Activated naive CD8-positive, alpha-beta T cell treated with anti-CD3 and anti-CD28 coated beads, Interleukin-2, amount 50 U/mL, for 24 hours (primary cell): Measurements from ENCODE around the gene KIF12.

ENCODE experiments used
- ATAC-seq: fragments of 150-1000 bp; cut with Tn5 transposase; one replicate; pipeline ENCODE4 v1.10.0; 2021
- DNase-seq: peaks from one replicate; pipeline ENCODE4 v3.0.0; 2021
- H3K27ac Mint-ChIP-seq: one replicate; pipeline ENCODE4 v1.8.0; 2021; ENCODE audit warnings: mild to moderate bottlenecking, mixed read lengths
- H3K27me3 Mint-ChIP-seq: one replicate; pipeline ENCODE4 v1.8.0; 2021; ENCODE audit warnings: mixed read lengths
- H3K36me3 Mint-ChIP-seq: one replicate; pipeline ENCODE4 v1.8.0; 2021; ENCODE audit warnings: low read depth, mixed read lengths
- H3K4me1 Mint-ChIP-seq: one replicate; pipeline ENCODE4 v1.8.0; 2021; ENCODE audit warnings: mixed read lengths
- H3K4me3 Mint-ChIP-seq: one replicate; pipeline ENCODE4 v1.8.0; 2021; ENCODE audit warnings: mild to moderate bottlenecking, moderate library complexity, mixed read lengths
- H3K9me3 Mint-ChIP-seq: one replicate; pipeline ENCODE4 v1.8.0; 2021; ENCODE audit warnings: mixed read lengths

KIF12 gene

GRCh38 chr9:114098936-114099668 is at the start of gene KIF12:
TSS of gene KIF12 (minus strand) at chr9:114099292. CDS start at chr9:114099276, 16 bp downstream.
- Mint-ChIP-seq H3K36me3 (no peaks in the 10 kb centered on the region), H3K27me3 (peaks cover 34% of the 10 kb centered on the region), H3K4me3 (no peak within 1 kb of the TSS), H3K27ac (no peak within 1 kb of the TSS), H3K4me1 (peaks cover 7% of the 10 kb centered on the region), H3K9me3 (peaks cover 7% of the 10 kb centered on the region)
- ATAC-seq (no peak), DNase-seq (no peak)

GRCh38 chr9:114146735-114147134 is 47.6 kb upstream of the KIF12 start:
- Mint-ChIP-seq H3K36me3 (no peaks in the 10 kb centered on the region), H3K9me3 (no peaks in the 10 kb centered on the region), H3K4me3 (no peak overlapping the region), H3K27ac (no peak overlapping the region), H3K4me1 (no peaks in the 10 kb centered on the region), H3K27me3 (peaks cover 24% of the 10 kb centered on the region)
- ATAC-seq, result no peak
- DNase-seq, result no peak

GRCh38 chr9:114143234-114143633 is 44.1 kb upstream of the KIF12 start:
- H3K27ac Mint-ChIP-seq, result no peak overlapping the region
- no peaks in the 10 kb centered on the region for H3K36me3 Mint-ChIP-seq
- peaks cover 6% of the 10 kb centered on the region for H3K27me3 Mint-ChIP-seq
- H3K9me3 Mint-ChIP-seq, result no peaks in the 10 kb centered on the region
- no peak overlapping the region for H3K4me3 Mint-ChIP-seq
- H3K4me1 Mint-ChIP-seq, result no peaks in the 10 kb centered on the region
- ATAC-seq, result no peak
- DNase-seq, result no peak

GRCh38 chr9:114141553-114142402 is 42.7 kb upstream of the KIF12 start:
- no peak overlapping the region for H3K27ac Mint-ChIP-seq
- no peaks in the 10 kb centered on the region for H3K36me3 Mint-ChIP-seq
- no peaks in the 10 kb centered on the region for H3K9me3 Mint-ChIP-seq
- H3K27me3 Mint-ChIP-seq, result peaks cover 2% of the 10 kb centered on the region
- no peaks in the 10 kb centered on the region for H3K4me1 Mint-ChIP-seq
- no peak overlapping the region for H3K4me3 Mint-ChIP-seq
- ATAC-seq (no peak), DNase-seq (no peak)

GRCh38 chr9:114140850-114141249 is 41.8 kb upstream of the KIF12 start:
- ATAC-seq, result no peak
- DNase-seq, result no peak
- no peaks in the 10 kb centered on the region for H3K9me3 Mint-ChIP-seq
- no peaks in the 10 kb centered on the region for H3K4me1 Mint-ChIP-seq
- no peak overlapping the region for H3K4me3 Mint-ChIP-seq
- peaks cover 2% of the 10 kb centered on the region for H3K27me3 Mint-ChIP-seq
- H3K27ac Mint-ChIP-seq, result no peak overlapping the region
- no peaks in the 10 kb centered on the region for H3K36me3 Mint-ChIP-seq

GRCh38 chr9:114140401-114140800 is 41.3 kb upstream of the KIF12 start:
- Mint-ChIP-seq H3K9me3 (no peaks in the 10 kb centered on the region), H3K27ac (no peak overlapping the region), H3K27me3 (peaks cover 4% of the 10 kb centered on the region)

GRCh38 chr9:114139071-114139470 is 40.0 kb upstream of the KIF12 start:
- DNase-seq, result no peak
- no peaks in the 10 kb centered on the region for H3K36me3 Mint-ChIP-seq
- ATAC-seq, result no peak
- no peak overlapping the region for H3K27ac Mint-ChIP-seq
- peaks cover 8% of the 10 kb centered on the region for H3K27me3 Mint-ChIP-seq
- H3K9me3 Mint-ChIP-seq, result no peaks in the 10 kb centered on the region
- no peaks in the 10 kb centered on the region for H3K4me1 Mint-ChIP-seq
- H3K4me3 Mint-ChIP-seq, result no peak overlapping the region

More at GRCh38 chr9:114140401-114140800, 41.3 kb upstream of the KIF12 start:
- Mint-ChIP-seq H3K4me3 (no peak overlapping the region), H3K36me3 (no peaks in the 10 kb centered on the region), H3K4me1 (no peaks in the 10 kb centered on the region)
- no peak for DNase-seq
- no peak for ATAC-seq

GRCh38 chr9:114138552-114138971 is 39.5 kb upstream of the KIF12 start:
- Mint-ChIP-seq H3K4me3 (no peak overlapping the region), H3K27me3 (peaks cover 12% of the 10 kb centered on the region), H3K36me3 (no peaks in the 10 kb centered on the region), H3K9me3 (no peaks in the 10 kb centered on the region), H3K4me1 (no peaks in the 10 kb centered on the region), H3K27ac (no peak overlapping the region)
- DNase-seq, result no peak
- no peak for ATAC-seq

- Mint-ChIP-seq H3K27ac (no peak overlapping the region), H3K36me3 (no peaks in the 10 kb centered on the region), H3K4me3 (no peak overlapping the region), H3K9me3 (no peaks in the 10 kb centered on the region), H3K27me3 (peaks cover 13% of the 10 kb centered on the region), H3K4me1 (no peaks in the 10 kb centered on the region)
- ATAC-seq (no peak), DNase-seq (no peak)
These were observed 38.7 kb upstream of the KIF12 start for GRCh38 chr9:114137831-114138230.

- no peak for DNase-seq
- no peak for ATAC-seq
- Mint-ChIP-seq H3K4me3 (no peak overlapping the region), H3K36me3 (no peaks in the 10 kb centered on the region), H3K27me3 (peaks cover 13% of the 10 kb centered on the region), H3K27ac (no peak overlapping the region), H3K9me3 (no peaks in the 10 kb centered on the region), H3K4me1 (no peaks in the 10 kb centered on the region)
These were observed 35.8 kb upstream of the KIF12 start for GRCh38 chr9:114134827-114135396.

GRCh38 chr9:114132550-114132918 is 33.4 kb upstream of the KIF12 start:
- no peak overlapping the region for H3K4me3 Mint-ChIP-seq
- H3K36me3 Mint-ChIP-seq, result no peaks in the 10 kb centered on the region

GRCh38 chr9:114131808-114132549 is 32.9 kb upstream of the KIF12 start:
- no peak overlapping the region for H3K27ac Mint-ChIP-seq
- H3K4me3 Mint-ChIP-seq, result no peak overlapping the region
- no peaks in the 10 kb centered on the region for H3K36me3 Mint-ChIP-seq
- peaks cover 19% of the 10 kb centered on the region for H3K27me3 Mint-ChIP-seq
- no peak for ATAC-seq
- peaks cover 6% of the 10 kb centered on the region for H3K9me3 Mint-ChIP-seq
- no peaks in the 10 kb centered on the region for H3K4me1 Mint-ChIP-seq
- DNase-seq, result no peak

More at GRCh38 chr9:114132550-114132918, 33.4 kb upstream of the KIF12 start:
- Mint-ChIP-seq H3K4me1 (no peaks in the 10 kb centered on the region), H3K27me3 (peaks cover 17% of the 10 kb centered on the region), H3K27ac (no peak overlapping the region), H3K9me3 (peaks cover 6% of the 10 kb centered on the region)
- DNase-seq (no peak), ATAC-seq (no peak)

- Mint-ChIP-seq H3K27me3 (peaks cover 22% of the 10 kb centered on the region), H3K9me3 (peaks cover 6% of the 10 kb centered on the region), H3K4me1 (no peaks in the 10 kb centered on the region)
These were observed 31.7 kb upstream of the KIF12 start for GRCh38 chr9:114130624-114131277.

GRCh38 chr9:114130141-114130540 is 31.0 kb upstream of the KIF12 start:
- Mint-ChIP-seq H3K4me3 (no peak overlapping the region), H3K27ac (no peak overlapping the region), H3K27me3 (peaks cover 17% of the 10 kb centered on the region), H3K9me3 (peaks cover 6% of the 10 kb centered on the region), H3K36me3 (no peaks in the 10 kb centered on the region), H3K4me1 (no peaks in the 10 kb centered on the region)
- no peak for ATAC-seq
- no peak for DNase-seq

More at GRCh38 chr9:114130624-114131277, 31.7 kb upstream of the KIF12 start:
- H3K36me3 Mint-ChIP-seq, result no peaks in the 10 kb centered on the region
- no peak overlapping the region for H3K27ac Mint-ChIP-seq
- DNase-seq (no peak), ATAC-seq (no peak)
- H3K4me3 Mint-ChIP-seq, result no peak overlapping the region
